Measurements from ENCODE around the gene S100A7. TPM values are rescaled to one million over a fixed set of nuclear protein-coding genes. Genes with fewer than 3 reads are reported as not detected.
"Not testable (repeated sequence)": the region's sequence is repeated elsewhere in the genome, so short reads cannot be mapped to it uniquely, and the experiment has no call there.

S100A7 gene
- polyA plus RNA-seq, 3 donors = not detected

GRCh38 chr1:153422450-153423068 lies 37.9 kb downstream of the S100A7 start:
- TF ChIP-seq CTCF (IDR thresholded peaks at IDR 0.05) = no peak
- Histone ChIP-seq H3K27me3 (ENCODE audit: control insufficient read depth in 2 of 2, insufficient read depth in 2 of 2, low read length in 2 of 2) (peaks cover 0 to 6% of the 10 kb centered on the region in 2 donors), H4K20me1 (ENCODE audit: insufficient read depth, low read length) (no peaks in the 10 kb centered on the region), H3K9me3 (replicated peaks in 1 of 2; ENCODE audit: control insufficient read depth in 1 of 2, insufficient read depth in 1 of 2, low read length in 2 of 2) (no peaks in the 10 kb centered on the region), H3K9ac (ENCODE audit: insufficient read depth, low read length, poor library complexity, severe bottlenecking) (no peak overlapping the region), H3K27ac (ENCODE audit: low read depth in 1 of 2, low read length in 2 of 2) (no peak overlapping the region), H3K4me1 (ENCODE audit: control insufficient read depth in 1 of 2, insufficient read depth in 2 of 2, low read length in 2 of 2) (no peaks in the 10 kb centered on the region), H2AFZ (ENCODE audit: insufficient read depth, low read depth, low read length, poor library complexity, severe bottlenecking) (no peak overlapping the region), H3K79me2 (ENCODE audit: insufficient read depth, low read length) (no peaks in the 10 kb centered on the region), H3K36me3 (replicated peaks in 1 of 2; ENCODE audit: control insufficient read depth in 1 of 2, insufficient read depth in 2 of 2, low read length in 2 of 2) (no peaks in the 10 kb centered on the region), H3K4me3 (replicated peaks in 1 of 3; ENCODE audit: low read depth in 2 of 3, low read length in 3 of 3) (no peak overlapping the region), H3K4me2 (replicated peaks; ENCODE audit: extremely low read depth, low read length, poor library complexity, severe bottlenecking) (no peak overlapping the region)
- 0% methylated on average over 3 of the region's 6 CpGs for WGBS (ENCODE audit: insufficient coverage)
- peaks cover 24 to 26% (median 25%) of the 10 kb centered on the region in 3 donors for H3K27me3 Mint-ChIP-seq (ENCODE audit: low read depth in 3 of 3)
- no peak overlapping the region for H3K27ac Mint-ChIP-seq
- intact Hi-C loops (cut with micrococcal nuclease) = no loop called here
- no peaks in the 10 kb centered on the region for H3K36me3 Mint-ChIP-seq
- no peak overlapping the region for H3K4me3 Mint-ChIP-seq
- peak; percentile 53 to 65 (median 56) for DNase-seq
- H3K9me3 Mint-ChIP-seq = peaks cover 0 to 1% (median 0%) of the 10 kb centered on the region in 7 donors
- H3K4me1 Mint-ChIP-seq = no peaks in the 10 kb centered on the region

- no peaks in the 10 kb centered on the region for H3K9me3 ChIP-seq (replicated peaks in 1 of 2; ENCODE audit: control insufficient read depth in 1 of 2, insufficient read depth in 1 of 2, low read length in 2 of 2)
- no peak overlapping the region for H3K4me2 ChIP-seq (replicated peaks; ENCODE audit: extremely low read depth, low read length, poor library complexity, severe bottlenecking)
- H3K9me3 Mint-ChIP-seq = peaks cover 0 to 1% (median 0%) of the 10 kb centered on the region in 7 donors
- TF ChIP-seq CTCF (IDR thresholded peaks at IDR 0.05) = no peak
- H3K27me3 Mint-ChIP-seq (ENCODE audit: low read depth in 3 of 3) = peaks cover 17 to 20% (median 20%) of the 10 kb centered on the region in 3 donors
- H3K36me3 Mint-ChIP-seq = no peaks in the 10 kb centered on the region
- no peak overlapping the region for H2AFZ ChIP-seq (ENCODE audit: insufficient read depth, low read depth, low read length, poor library complexity, severe bottlenecking)
- peaks cover 0 to 6% of the 10 kb centered on the region in 2 donors for H3K27me3 ChIP-seq (ENCODE audit: control insufficient read depth in 2 of 2, insufficient read depth in 2 of 2, low read length in 2 of 2)
- H3K9ac ChIP-seq (ENCODE audit: insufficient read depth, low read length, poor library complexity, severe bottlenecking) = no peak overlapping the region
- no peaks in the 10 kb centered on the region for H4K20me1 ChIP-seq (ENCODE audit: insufficient read depth, low read length)
- H3K4me3 Mint-ChIP-seq = no peak overlapping the region
- H3K36me3 ChIP-seq (replicated peaks in 1 of 2; ENCODE audit: control insufficient read depth in 1 of 2, insufficient read depth in 2 of 2, low read length in 2 of 2) = no peaks in the 10 kb centered on the region
- intact Hi-C loops (cut with micrococcal nuclease) = no loop called here
- WGBS (ENCODE audit: insufficient coverage) = 88% methylated on average over 2 of the region's 2 CpGs
- H3K79me2 ChIP-seq (ENCODE audit: insufficient read depth, low read length) = no peaks in the 10 kb centered on the region
- no peak overlapping the region for H3K4me3 ChIP-seq (replicated peaks in 1 of 3; ENCODE audit: low read depth in 2 of 3, low read length in 3 of 3)
- DNase-seq = no peak
- H3K4me1 ChIP-seq (ENCODE audit: control insufficient read depth in 1 of 2, insufficient read depth in 2 of 2, low read length in 2 of 2) = no peaks in the 10 kb centered on the region
- no peak overlapping the region for H3K27ac ChIP-seq (ENCODE audit: low read depth in 1 of 2, low read length in 2 of 2)
- H3K27ac Mint-ChIP-seq = no peak overlapping the region
- peaks cover 2% of the 10 kb centered on the region for H3K4me1 Mint-ChIP-seq
These were observed 40.1 kb downstream of the S100A7 start for GRCh38 chr1:153420306-153420705.

GRCh38 chr1:153419436-153419793 lies 41.0 kb downstream of the S100A7 start:
- H3K4me1 ChIP-seq (ENCODE audit: control insufficient read depth in 1 of 2, insufficient read depth in 2 of 2, low read length in 2 of 2); H3K9me3 ChIP-seq (replicated peaks in 1 of 2; ENCODE audit: control insufficient read depth in 1 of 2, insufficient read depth in 1 of 2, low read length in 2 of 2); H3K9me3 Mint-ChIP-seq; H3K4me2 ChIP-seq (replicated peaks; ENCODE audit: extremely low read depth, low read length, poor library complexity, severe bottlenecking); H3K9ac ChIP-seq (ENCODE audit: insufficient read depth, low read length, poor library complexity, severe bottlenecking); H2AFZ ChIP-seq (ENCODE audit: insufficient read depth, low read depth, low read length, poor library complexity, severe bottlenecking); DNase-seq; H3K79me2 ChIP-seq (ENCODE audit: insufficient read depth, low read length); H3K27ac ChIP-seq (ENCODE audit: low read depth in 1 of 2, low read length in 2 of 2); H3K36me3 Mint-ChIP-seq; H3K4me1 Mint-ChIP-seq; H3K36me3 ChIP-seq (replicated peaks in 1 of 2; ENCODE audit: control insufficient read depth in 1 of 2, insufficient read depth in 2 of 2, low read length in 2 of 2); H3K27me3 ChIP-seq (ENCODE audit: control insufficient read depth in 2 of 2, insufficient read depth in 2 of 2, low read length in 2 of 2); H3K4me3 Mint-ChIP-seq; H4K20me1 ChIP-seq (ENCODE audit: insufficient read depth, low read length); H3K4me3 ChIP-seq (replicated peaks in 1 of 3; ENCODE audit: low read depth in 2 of 3, low read length in 3 of 3): not testable (repeated sequence)
- H3K27me3 Mint-ChIP-seq (ENCODE audit: low read depth in 3 of 3) = peaks cover 14 to 22% (median 17%) of the 10 kb centered on the region in 3 donors
- 91% methylated on average over 1 of the region's 2 CpGs for WGBS (ENCODE audit: insufficient coverage)
- intact Hi-C loops (cut with micrococcal nuclease) = loop anchor here in 1 of 2 donors (10.0 kb wide), 1 partner anchor 75 kb away; no protein-coding TSS in a partner anchor
- peak overlapping the region in 1 of 7 donors; percentile 46 for H3K27ac Mint-ChIP-seq

Data from CD14-positive monocyte (primary cell).